Dedifferentiated amniotic fluid mesenchymal stem cell (primary cell): ENCODE results near the gene GAD2.

Experiments
- DNase-seq: peaks from one replicate; pipeline ENCODE4 v3.0.0-alpha.2; 2016; ENCODE audit errors: extremely low spot score

The GAD2 gene

DNA sequence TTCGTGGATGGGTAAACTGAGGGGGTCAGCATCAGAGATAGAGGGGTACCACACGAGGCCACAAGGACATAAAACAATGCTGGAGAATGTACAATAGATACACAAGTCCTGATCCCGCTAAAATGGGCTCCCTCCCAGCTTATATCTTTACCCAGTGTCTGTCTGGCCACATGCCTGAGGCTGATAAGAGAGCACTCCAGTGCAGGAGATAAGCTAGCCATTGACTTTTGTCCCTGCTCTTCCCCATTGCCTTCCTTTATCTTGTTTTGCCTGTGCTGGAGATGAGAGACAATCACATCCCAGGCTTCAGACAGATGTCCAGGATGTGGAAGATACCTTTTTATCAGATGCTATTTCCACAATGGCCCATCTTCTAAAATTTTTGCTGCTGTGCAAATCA, 6.0 kb downstream of the GAD2 start:
- no peak for DNase-seq

DNA sequence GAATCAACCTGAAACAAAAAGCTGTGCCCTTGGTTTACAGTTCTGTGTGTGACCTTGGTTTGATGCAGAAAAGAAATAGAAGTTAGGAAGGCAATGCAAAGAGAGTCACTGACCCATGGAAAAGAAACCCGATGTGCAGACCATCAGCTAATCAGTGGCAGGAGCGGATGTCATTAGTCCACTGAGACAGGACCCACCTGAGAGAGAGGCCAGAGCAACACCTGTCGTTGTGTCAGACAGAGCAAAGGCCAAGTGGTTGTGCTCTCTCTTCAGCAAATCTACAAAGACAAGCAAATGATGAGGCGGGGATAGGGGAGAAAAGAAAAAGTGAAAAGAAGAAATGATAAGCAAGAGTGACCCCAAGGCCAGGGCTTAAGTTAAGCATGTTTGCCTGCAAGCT, 8.7 kb downstream of the GAD2 start:
- no peak for DNase-seq

DNA sequence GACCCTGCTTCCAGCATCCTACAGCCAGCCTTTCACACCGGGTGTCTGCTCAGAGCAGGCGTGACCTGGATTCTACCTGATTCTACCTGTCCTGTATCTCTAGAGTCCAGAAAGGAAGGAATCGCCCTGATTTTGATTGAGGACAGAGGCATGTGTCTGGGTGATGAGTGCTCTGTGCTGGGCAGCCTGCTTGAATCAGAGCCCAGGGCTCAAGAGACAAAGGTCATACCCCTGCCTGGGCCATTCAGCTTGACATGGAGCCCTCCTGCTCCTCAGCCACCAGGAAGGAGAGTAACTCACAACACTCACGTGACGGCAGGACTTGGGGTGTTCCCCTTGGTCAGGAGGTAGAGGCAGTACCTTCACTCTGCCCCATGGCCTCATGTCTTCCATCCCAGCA, 11.2 kb downstream of the GAD2 start:
- DNase-seq: no peak

DNA sequence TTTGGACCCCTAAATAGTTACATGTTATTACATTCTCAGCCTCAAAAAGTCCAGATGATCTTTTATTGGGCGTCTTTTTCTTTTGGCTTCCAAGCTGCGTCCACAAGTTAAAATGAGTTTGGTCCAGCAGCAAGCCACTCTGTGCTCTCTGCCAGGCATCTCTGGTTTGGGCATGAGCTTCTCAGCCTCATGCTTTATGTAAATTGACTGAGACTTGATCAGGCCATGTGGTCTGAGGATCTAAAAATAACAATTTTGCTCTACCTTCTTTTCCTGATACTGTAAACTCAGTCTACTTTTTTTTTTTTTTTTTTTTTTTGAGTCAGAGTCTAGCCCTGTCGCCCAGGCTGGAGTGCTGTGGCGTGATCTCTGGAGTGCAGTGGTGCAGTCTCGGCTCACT, 15.6 kb downstream of the GAD2 start:
- DNase-seq: no peak

DNA sequence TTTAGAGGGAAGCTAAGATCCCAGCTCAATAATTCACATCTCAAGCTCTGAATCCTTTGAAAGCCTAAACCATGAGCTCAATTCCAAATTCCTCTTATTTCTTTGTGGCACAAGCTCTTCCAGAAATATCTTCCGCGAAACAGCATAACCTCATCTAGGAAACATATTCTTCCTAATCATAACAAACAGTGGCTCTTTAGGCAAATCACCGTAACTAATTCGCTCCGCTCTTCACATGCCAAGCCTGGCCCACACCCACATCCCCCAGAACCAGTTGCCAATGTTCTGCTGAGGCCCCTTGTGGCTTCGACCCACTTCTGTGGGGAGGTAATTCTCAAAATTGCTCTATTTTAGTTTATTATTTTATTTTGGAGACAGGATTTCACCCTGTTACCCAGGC, 19.2 kb downstream of the GAD2 start:
- no peak for DNase-seq

DNA sequence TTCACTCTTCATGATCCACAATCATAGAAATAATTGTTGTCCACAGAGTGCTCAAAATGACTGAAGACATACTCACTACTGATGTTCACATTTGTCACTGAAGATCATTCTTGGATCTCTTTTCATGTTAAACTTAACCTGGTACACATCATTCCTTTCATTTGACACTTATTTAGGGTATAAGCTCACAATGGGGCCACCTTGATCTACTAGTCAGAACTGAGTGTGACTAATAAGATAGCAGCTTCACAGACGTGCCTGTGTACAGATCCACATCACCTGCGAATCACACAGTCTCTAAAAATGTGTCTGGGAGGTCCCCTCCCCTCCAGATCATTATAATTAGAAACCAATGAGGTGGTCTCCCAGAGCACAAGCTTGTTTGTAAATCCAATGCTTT, 21.8 kb downstream of the GAD2 start:
- no peak for DNase-seq

DNA sequence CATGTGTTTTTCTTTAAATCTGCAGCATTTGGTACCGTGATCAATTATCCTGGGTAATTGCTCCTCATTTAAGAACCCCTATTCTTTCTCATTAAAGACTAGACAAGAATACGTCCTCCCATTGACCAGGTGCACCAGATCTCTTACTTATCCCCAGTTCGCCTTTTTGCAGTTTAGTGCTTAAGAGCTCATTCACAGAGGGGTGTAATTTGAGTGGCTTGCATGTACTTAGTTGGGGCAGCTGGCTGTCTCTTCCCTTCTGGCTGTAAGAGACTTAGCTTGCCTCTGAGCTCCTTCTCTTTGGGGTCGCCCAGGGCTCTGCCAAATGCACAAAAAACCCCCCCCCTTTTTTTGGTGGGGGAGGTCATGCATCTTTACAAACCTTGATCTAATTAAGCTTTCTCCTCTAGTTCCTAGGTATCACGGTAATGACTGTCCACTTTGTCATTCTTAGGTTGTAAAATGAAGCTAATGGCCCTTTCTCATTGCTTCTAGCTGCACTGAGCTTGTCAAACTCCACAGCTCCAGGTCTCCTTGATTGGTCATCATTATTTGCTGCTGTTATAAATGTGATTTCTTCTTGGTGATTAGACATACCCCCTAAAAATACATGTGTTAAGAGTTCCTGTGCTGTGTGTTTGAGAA, 26.3 kb downstream of the GAD2 start:
- no peak for DNase-seq

DNA sequence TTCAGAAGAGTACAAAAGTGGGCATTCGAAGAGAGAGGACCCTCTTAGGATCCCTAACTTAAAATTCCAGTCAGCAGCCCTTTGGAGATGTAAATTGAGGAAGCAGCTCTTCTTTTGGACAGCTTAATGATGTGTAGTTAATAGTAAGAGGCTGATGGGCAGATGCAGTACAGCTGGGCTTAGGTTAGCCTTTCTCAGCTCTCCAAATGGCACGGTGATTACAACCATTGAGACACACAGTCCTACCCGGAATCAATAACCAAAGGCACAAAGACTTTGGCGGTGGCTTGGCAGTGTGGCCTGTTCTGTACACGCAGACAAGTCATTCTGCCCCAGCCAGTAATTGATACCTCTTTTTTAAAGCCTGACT, 26.8 kb downstream of the GAD2 start:
- no peak for DNase-seq

DNA sequence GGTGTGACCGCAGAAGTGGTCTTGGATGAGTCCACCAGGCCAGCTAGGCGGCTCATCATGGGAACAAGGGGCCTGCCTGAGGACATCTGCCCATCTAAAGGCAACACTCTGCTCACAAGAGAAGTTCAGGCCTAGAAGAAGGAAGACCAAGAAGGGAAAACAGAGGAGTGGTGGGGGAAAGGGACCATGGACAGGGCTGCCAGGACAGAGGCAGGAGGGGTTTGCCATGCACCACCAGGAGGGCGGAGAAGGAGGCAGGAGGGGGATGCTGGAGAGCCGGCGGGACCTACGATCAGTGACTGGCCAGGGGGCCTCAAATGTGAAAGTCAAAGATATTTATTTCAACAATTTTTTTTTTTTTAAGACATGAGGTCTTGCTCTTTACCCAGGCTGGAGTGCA, 33.1 kb downstream of the GAD2 start:
- DNase-seq: no peak

DNA sequence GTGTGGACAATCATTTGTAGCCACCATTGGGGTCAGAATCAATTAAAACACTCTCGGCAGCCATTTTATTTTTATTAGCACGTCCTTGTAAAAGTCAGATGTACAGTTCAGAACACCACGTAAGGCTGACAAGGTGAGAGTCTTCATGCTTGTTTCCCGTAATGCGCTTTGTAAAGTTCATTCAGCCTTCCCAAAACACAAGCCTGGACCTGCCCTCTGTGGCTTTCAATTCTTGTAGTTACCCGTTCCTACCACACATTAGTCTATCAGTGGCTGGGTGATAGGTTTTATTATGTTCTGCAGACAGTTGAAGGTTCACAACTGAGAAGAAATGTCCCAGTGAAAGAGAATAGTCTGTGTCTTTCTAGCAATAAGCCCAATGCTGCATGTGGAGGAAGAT, 35.4 kb downstream of the GAD2 start:
- DNase-seq: no peak

DNA sequence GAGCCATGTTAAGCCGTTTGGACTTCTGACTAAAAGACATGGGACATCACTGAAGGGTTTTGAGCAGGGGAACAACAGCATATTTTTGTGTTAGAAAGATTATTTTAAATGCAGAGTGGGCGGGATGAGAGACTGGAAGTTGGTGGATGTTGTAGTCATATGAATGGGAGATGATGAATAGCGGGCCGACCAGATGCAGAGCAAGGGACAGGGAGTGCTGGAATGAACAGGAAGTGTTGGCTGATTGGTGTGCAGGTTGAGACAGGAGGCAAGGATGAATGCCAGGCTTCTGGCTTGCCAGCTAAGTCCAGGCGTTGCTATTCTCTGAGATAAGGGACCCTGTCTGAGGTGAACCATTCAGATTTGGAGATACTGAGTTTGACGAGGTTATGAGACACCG, 38.0 kb downstream of the GAD2 start:
- DNase-seq: no peak

DNA sequence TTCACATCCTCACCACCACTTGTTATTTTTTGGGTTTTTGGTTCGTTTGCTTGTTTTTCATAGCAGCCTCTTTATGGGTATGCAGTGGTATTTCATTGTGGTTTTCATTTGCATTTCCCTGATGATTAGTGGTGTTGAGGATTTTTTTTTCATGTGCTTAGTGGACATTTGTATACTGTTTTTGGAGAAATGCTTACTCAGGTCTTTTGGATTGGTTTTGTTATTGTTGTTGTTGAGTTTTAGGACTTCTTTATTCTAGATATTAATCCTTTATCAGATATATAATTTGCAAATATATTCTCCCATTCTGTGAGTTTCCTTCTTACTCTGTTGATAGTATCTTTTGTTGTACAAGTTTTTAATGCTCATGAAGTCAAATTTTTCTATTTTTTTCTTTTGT, 42.8 kb downstream of the GAD2 start:
- DNase-seq: no peak

DNA sequence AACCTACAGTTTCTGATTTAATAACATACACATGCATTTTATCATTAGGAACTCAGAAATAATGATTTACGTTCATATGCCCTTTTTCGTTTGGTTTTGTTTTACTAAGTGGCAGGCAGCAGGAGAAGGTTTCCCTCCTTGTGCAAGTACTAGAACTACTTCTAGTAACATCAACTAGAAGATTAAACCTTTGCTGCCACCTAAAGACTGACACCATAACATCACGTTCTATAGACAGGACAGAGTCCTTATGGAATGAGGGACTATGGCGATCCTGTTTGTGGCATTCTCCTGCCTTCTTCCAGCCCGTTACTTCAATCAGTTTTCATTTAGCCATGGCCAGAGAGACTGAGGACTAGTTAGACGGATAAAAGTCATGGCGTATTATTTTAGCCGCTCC, 53.2 kb downstream of the GAD2 start:
- DNase-seq: no peak

DNA sequence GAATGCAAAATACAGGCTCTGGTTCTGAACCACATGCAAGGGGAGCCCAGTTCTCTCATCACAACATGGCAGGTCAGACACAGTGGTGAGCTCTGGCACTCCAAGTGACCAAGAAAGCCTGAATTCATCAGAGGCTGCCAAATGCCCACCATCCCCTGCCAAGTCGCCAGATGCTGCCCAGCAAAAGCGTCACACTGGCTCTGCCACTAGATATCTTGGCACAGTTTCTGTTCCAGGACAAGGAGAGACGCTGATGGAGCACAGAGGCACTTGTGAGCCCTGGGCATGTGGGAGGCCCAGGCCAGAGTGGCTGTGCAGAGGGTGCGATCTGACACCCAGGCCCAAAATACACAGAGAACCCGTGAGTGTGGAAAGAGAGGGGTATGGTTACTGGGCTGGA, 57.8 kb downstream of the GAD2 start:
- no peak for DNase-seq

DNA sequence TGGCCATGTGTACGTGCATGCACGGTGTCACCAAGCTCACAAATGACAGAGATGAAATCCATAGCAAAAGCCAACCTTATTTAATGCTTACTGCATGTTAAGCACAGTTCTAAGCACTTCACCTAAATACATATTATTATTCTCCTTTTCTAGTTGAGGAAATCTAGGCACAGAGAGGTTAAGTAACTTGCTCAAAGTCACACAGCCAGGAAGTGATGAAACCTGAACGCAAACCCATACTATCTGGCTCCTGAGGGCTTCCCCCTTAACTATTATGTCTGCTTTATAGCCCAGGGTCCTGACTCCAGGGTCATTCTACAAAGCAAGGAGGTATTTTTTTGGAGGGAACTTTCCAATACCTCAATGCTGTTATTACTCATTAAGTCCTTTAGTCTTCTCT, 61.7 kb downstream of the GAD2 start:
- DNase-seq: no peak

DNA sequence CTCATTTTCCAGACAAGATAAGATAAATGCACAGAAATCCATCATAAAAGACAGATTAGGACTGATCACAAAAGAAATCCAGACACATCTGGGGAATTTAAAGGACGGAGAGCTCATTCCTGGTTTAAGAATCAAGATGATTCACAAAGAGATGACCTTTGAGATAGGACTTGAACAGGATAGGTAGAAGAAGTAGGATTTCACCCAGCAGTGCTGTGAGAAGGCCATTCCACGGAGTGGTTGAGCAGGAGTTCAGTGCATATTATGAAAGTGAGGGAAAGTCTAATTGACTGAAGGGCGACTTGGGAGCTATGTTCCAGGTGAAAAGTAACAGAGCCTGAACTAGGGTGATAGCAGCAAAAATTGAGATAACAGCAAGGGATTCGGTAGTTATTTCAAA, 73.7 kb downstream of the GAD2 start:
- no peak for DNase-seq

DNA sequence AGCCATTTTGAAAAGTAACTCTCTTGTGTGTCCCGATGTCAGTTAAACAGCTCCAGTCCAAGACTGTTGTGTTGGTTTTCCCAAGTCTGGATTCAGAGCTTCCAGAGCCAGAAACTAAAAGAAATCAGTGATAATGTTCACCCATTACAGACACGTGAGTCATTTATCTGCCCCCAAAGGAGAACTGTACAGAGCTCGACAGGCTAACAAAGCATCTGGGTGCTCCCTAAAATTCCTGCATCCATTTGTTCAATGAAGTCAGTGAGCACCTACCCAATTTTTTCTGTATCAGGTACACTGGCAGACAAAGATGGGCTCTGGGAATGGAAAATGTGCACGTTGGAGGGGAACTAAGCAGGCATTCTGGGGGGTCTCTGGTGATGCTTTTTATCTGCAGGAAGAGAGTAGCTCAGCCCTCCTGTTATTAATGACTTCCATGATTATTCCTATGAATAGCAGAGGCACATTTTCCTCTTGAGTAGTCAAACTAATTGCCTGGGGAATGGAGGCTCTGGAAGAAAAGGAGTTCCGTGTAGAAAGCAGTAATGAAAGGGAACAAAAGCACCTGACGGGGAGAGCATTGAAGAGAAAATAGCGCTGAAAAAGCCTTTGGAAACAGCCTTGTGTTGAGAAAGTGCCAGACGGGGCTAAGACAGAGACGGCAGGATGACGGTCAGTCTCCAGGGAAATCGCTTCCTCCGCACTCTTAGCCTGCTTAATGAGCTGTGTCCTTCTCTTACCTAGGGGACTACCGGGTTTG, 75.3 kb downstream of the GAD2 start:
- no peak for DNase-seq

DNA sequence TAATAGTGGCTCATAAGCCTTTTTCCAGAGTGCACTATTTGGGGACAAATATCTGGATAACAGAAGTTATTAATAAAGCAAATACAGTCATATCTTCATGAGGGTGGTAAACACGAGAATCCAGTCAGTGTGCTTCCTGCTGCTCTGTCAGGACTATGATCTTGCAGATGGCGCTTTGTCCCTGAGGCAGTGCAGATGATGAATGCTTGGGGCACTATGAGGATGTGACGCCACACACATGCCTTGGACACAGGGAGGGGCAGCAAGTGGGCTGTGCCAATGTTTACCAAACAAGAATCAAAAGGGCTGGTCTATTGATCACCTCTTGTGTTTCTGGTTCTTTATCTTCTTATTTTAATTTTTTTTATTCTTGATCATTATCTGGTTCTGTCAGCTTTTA, 79.8 kb downstream of the GAD2 start:
- DNase-seq: no peak

DNA sequence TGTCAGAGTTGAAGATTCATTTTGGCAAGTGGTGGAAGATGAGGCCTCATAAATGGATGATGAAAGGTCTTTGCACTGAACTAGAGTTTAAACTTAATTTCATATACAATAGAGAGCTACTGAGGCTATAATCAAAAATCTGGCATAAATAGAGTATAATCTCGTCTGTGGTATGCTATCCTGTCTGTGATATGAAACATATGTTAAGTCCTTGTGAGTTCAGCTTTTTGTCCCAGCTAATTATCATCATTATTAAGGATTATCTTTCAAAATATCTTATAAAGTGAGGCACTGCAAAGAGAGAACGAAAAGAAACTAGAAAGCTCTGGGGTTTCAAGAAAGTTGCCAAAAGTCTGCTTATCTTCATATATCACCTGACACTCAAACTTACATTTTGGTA, 83.4 kb downstream of the GAD2 start:
- no peak for DNase-seq

DNA sequence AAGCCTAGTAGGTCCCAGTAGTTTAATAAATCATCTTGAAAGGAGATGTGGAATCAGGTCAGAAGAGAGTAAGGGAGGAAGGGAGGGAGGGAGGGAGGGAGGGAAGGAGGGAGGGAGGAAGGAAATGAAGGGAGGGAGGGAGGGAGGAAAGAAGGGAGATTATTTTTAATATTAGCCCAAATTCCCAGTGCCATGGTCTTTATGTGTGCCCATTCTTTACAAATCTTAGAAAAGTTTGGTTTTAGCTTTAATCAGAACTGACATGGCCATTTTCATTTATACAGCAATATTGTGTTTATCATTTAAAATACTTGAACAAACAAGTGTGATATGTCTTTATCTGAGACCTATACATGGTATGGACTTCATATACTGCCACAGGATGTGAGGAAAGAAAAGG, 86.8 kb downstream of the GAD2 start:
- no peak for DNase-seq

DNA sequence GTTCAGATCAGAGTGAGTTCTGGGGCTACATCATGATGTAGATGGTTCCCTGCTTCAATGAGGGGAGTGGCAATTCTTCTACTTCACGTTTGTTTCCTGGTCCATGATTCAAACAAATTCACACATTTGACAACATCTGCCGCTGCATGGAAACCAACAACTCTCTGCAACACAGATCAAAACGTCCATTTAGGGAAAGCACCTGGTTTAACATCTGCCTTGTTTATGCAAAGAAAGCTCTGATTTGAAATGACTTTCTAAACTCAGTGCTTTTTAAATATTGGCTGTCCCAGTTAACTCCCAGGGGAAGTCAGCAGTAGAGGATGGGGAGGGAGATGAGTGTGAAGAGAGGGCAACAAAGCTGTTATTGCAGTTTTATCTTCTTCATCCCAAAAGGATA, 93.8 kb downstream of the GAD2 start:
- DNase-seq: no peak

DNA sequence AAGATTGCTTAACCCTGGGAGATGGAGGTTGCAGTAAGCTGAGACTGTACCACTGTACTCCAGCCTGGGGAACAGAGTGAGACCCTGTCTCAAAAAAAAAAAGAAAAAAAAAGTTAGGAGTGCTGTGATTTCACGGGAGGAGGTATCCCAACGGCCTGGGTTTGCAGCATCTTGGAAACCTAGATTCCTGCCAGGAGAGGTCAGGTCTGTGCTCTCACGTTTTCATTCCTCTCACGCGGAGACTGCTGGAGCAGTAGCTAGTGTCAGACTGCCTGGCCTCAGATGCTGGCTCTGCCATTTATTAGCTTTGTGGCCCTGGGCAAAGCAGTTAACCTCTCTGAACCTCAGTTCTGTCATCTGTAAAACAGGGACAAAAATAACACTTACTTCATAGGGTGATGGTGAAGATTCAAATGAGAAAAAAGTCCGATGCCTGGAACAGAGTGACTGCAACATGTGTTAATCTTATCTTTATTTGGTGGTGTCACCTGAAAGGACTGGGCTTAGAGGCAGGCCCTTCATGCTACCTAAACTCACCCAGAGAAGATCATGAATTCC, 94.9 kb downstream of the GAD2 start:
- no peak for DNase-seq

DNA sequence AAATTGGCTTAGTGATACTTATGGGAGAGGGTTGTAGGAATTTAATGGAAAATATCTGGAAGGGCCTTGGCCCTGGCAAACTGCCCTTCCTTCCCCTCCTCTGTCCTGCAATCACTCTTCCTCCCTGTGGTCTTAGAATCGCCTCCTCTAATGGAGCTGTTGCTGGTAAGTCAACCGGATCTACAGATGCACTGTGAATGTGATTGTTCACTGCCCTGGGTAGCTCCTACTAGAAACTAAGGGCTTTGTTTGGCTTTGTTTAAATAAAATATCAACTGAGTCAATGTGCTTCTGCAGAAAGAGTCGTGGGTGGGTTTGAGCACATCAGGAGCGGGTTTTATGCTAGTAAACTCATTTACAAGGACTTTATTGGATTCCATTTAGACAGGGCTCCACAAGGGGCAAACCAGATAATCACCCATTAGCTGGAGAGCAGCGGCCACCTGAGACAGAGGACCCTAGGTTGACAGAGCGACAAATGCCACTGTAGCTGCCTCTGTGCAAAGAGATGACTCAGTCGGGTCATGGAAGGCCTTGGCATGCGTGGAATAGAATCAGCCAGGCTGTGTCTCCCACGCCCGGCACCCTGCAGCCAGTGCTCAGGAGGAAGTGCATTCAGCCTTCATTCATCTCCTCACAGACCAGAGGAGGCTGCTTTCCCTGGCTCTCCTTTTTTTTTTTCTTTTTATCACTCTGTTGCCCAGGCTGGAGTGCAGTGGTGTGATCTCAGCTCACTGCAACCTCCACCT, 97.9 kb downstream of the GAD2 start:
- DNase-seq: no peak
